IMR-90 (cell line): ENCODE measurements around the gene KCNF1. TPM values are rescaled to one million over a fixed set of nuclear protein-coding genes. Genes with fewer than 3 reads are reported as not detected.

Source experiments
- ATAC-seq: fragments of 200-7000 bp; cut with Tn5 transposase; 2 replicates; pipeline ENCODE4 v1.9.1; 2020; ENCODE audit warnings: low read depth, mild to moderate bottlenecking, moderate library complexity
- BruUV-seq: library from RNA; stranded (reverse); fragments of 400-500 nt; replicated peaks from 2 replicates; lab custom pipeline; 2021; lab: Mats Ljungman, UMichigan
- CTCF ChIA-PET: fragments of 300-600 bp; formaldehyde crosslinking; extraction: SDS; loops from one replicate; lab custom pipeline; 2021; ENCODE audit warnings: antibody characterized with exemption; lab: Yijun Ruan, JAX
- POLR2A ChIA-PET: fragments of 300-600 bp; sonication (Branson Sonifier 250); formaldehyde crosslinking; loops from one replicate; lab custom pipeline; 2022; ENCODE audit warnings: antibody characterized with exemption; ENCODE audit not compliant: unreplicated experiment; lab: Charles Lee
- DNase-seq: peaks from one replicate; pipeline ENCODE4 v3.0.0; 2013
- H2AFZ ChIP-seq: replicated peaks from 2 replicates; pipeline ENCODE3; 2013; ENCODE audit warnings: low read length, mild to moderate bottlenecking; ENCODE audit not compliant: poor library complexity
- H2AK5ac ChIP-seq: 2 replicates; pipeline ENCODE4 v1.6.1; 2013; ENCODE audit warnings: low read depth, low read length, inconsistent platforms
- H2AK9ac ChIP-seq: replicated peaks from 2 replicates; pipeline ENCODE3; 2013; ENCODE audit warnings: mild to moderate bottlenecking, low read depth, low read length, moderate library complexity; ENCODE audit not compliant: poor library complexity
- H2BK120ac ChIP-seq: 2 replicates; pipeline ENCODE4 v1.6.1; 2013; ENCODE audit warnings: low read depth, low read length, inconsistent platforms
- H2BK15ac ChIP-seq: 3 replicates; pipeline ENCODE4 v1.6.1; 2013; ENCODE audit warnings: low read depth, low read length, inconsistent platforms
- H2BK20ac ChIP-seq: 2 replicates; pipeline ENCODE4 v1.6.1; 2013; ENCODE audit warnings: low read depth, mild to moderate bottlenecking, inconsistent platforms, low read length, moderate library complexity
- H2BK5ac ChIP-seq: 2 replicates; pipeline ENCODE4 v1.6.1; 2013; ENCODE audit warnings: mild to moderate bottlenecking, low read depth, low read length, inconsistent platforms; ENCODE audit not compliant: poor library complexity, severe bottlenecking
- H3K14ac ChIP-seq: replicated peaks from 2 replicates; pipeline ENCODE4 v1.6.1; 2013; ENCODE audit warnings: low read depth, low read length, inconsistent platforms
- H3K18ac ChIP-seq: 2 replicates; pipeline ENCODE4 v1.6.1; 2013; ENCODE audit warnings: low read depth, low read length, control low read depth
- H3K23ac ChIP-seq: 2 replicates; pipeline ENCODE4 v1.6.1; 2013; ENCODE audit warnings: low read depth, low read length, inconsistent platforms
- H3K27ac ChIP-seq: 2 replicates; pipeline ENCODE4 v1.5.1; 2013; ENCODE audit warnings: mild to moderate bottlenecking, control low read depth, low read length; ENCODE audit not compliant: insufficient read depth
- H3K27me3 ChIP-seq: 2 replicates; pipeline ENCODE4 v1.6.1; 2013; ENCODE audit warnings: low read length; ENCODE audit not compliant: control insufficient read depth, insufficient read depth
- H3K36me3 ChIP-seq: 2 replicates; pipeline ENCODE4 v1.6.1; 2013; ENCODE audit warnings: low read length, mixed read lengths; ENCODE audit not compliant: control insufficient read depth, insufficient read depth
- H3K4ac ChIP-seq: 2 replicates; pipeline ENCODE4 v1.6.1; 2013; ENCODE audit warnings: low read depth, low read length, inconsistent platforms
- H3K4me1 ChIP-seq: 2 replicates; pipeline ENCODE4 v1.6.1; 2013; ENCODE audit warnings: low read length, mixed read lengths; ENCODE audit not compliant: control insufficient read depth, insufficient read depth
- H3K4me2 ChIP-seq: 2 replicates; pipeline ENCODE4 v1.6.1; 2013; ENCODE audit warnings: low read depth, mild to moderate bottlenecking, control low read depth, low read length, moderate library complexity
- H3K4me3 ChIP-seq: 2 replicates; pipeline ENCODE4 v1.5.1; 2013; ENCODE audit warnings: low read depth, mild to moderate bottlenecking, control low read depth, low read length, moderate library complexity; ENCODE audit not compliant: insufficient read depth
- H3K56ac ChIP-seq: 2 replicates; pipeline ENCODE4 v1.6.1; 2013; ENCODE audit warnings: low read length, inconsistent platforms; ENCODE audit not compliant: insufficient read depth; ENCODE audit errors: extremely low read depth
- H3K79me1 ChIP-seq, 2 experiments: 2 replicates each; pipeline ENCODE4 v1.6.1; 2013; ENCODE audit warnings: low read length in 2 of 2, inconsistent platforms in 1 of 2, low read depth in 1 of 2
- H3K9ac ChIP-seq: 2 replicates; pipeline ENCODE4 v1.6.1; 2013; ENCODE audit warnings: low read depth, low read length, control low read depth
- H3K9me1 ChIP-seq: 2 replicates; pipeline ENCODE4 v1.6.1; 2013; ENCODE audit warnings: low read length, inconsistent platforms; ENCODE audit not compliant: insufficient read depth
- H3K9me3 ChIP-seq: 2 replicates; pipeline ENCODE4 v1.6.1; 2013; ENCODE audit warnings: low read length; ENCODE audit not compliant: control insufficient read depth, insufficient read depth
- H4K20me1 ChIP-seq: 2 replicates; pipeline ENCODE4 v1.6.1; 2013; ENCODE audit warnings: low read length, inconsistent platforms; ENCODE audit not compliant: insufficient read depth
- H4K5ac ChIP-seq: 2 replicates; pipeline ENCODE4 v1.6.1; 2013; ENCODE audit warnings: mild to moderate bottlenecking, low read depth, low read length, control low read depth
- H4K8ac ChIP-seq, 2 experiments: 2 replicates each; pipeline ENCODE4 v1.6.1; 2013; ENCODE audit warnings: low read depth in 2 of 2, low read length in 2 of 2, control low read depth in 1 of 2, inconsistent platforms in 1 of 2
- H4K91ac ChIP-seq: 2 replicates; pipeline ENCODE4 v1.6.1; 2013; ENCODE audit warnings: low read depth, low read length, inconsistent platforms; ENCODE audit not compliant: insufficient read depth
- CEBPB ChIP-seq: IDR thresholded peaks from 2 replicates; pipeline ENCODE4 v1.6.1; 2012; ENCODE audit warnings: low read depth, low read length, improper control_type of control experiment
- ELK1 ChIP-seq: fragments of 150-350 bp; IDR thresholded peaks from 2 replicates; pipeline ENCODE4 v1.6.1; 2016; ENCODE audit warnings: low read depth, mild to moderate bottlenecking, low read length, moderate library complexity, borderline replicate concordance
- FOS ChIP-seq: fragments of 150-350 bp; IDR thresholded peaks from 2 replicates; pipeline ENCODE4 v1.6.1; 2016; ENCODE audit warnings: low read depth, low read length
- MAFK ChIP-seq: IDR thresholded peaks from 2 replicates; pipeline ENCODE4 v1.6.1; 2012; ENCODE audit warnings: low read depth, low read length, improper control_type of control experiment
- MAZ ChIP-seq: IDR thresholded peaks from 2 replicates; pipeline ENCODE4 v1.6.1; 2012; ENCODE audit warnings: low read depth, mild to moderate bottlenecking, low read length, improper control_type of control experiment, moderate library complexity, borderline replicate concordance
- MXI1 ChIP-seq: IDR thresholded peaks from 2 replicates; pipeline ENCODE4 v1.6.1; 2012; ENCODE audit warnings: low read depth, mild to moderate bottlenecking, low read length, moderate library complexity, borderline replicate concordance
- RCOR1 ChIP-seq: IDR thresholded peaks from 2 replicates; pipeline ENCODE4 v1.6.1; 2012; ENCODE audit warnings: mild to moderate bottlenecking, low read length, improper control_type of control experiment; ENCODE audit not compliant: insufficient replicate concordance
- SMC3 ChIP-seq: fragments of 150-350 bp; IDR thresholded peaks from 2 replicates; pipeline ENCODE4 v1.6.1; 2016; ENCODE audit warnings: low read depth, mild to moderate bottlenecking, antibody characterized with exemption, low read length, moderate library complexity
- WGBS, 2 experiments: methylation state at CpG; one replicate each; pipeline versions ENCODE4 v1.1.5 to v1.1.7; 2013; ENCODE audit warnings: missing lambda C conversion rate in 2 of 2; ENCODE audit not compliant: insufficient read length in 1 of 2; ENCODE audit errors: extremely low coverage in 2 of 2; 5-methylcytosine and 5-hydroxymethylcytosine counted together
- dilution Hi-C: fragments of 300-500 bp; cut with HindIII; formaldehyde crosslinking; loops from one replicate; pipeline ENCODE4 v1.14.3; 2018; ENCODE audit warnings: low sequenced_read_pairs; ENCODE audit not compliant: unreplicated experiment
- in situ Hi-C: fragments of 300-500 bp; cut with MboI; formaldehyde crosslinking; loops from 3 replicates; pipeline ENCODE4 v1.14.3; 2019; ENCODE audit warnings: low sequenced_read_pairs, inconsistent platforms, mixed read lengths
- intact Hi-C: fragments of 100-400 bp; cut with micrococcal nuclease; formaldehyde crosslinking; loops from 2 replicates; pipeline ENCODE4 v1.10.0; 2022
- polyA plus RNA-seq, 3 experiments: library from polyadenylated mRNA; depleted of rRNA; stranded (reverse); fragments of >200 nt; gene quantifications; 2 replicates each; pipeline ENCODE4 v1.2.3, GENCODE V29; 2012; ENCODE audit warnings: low replicate concordance in 1 of 3
- total RNA-seq: library from RNA; depleted of rRNA; stranded (reverse); fragments of >200 nt; gene quantifications from 2 replicates; pipeline ENCODE4 v1.2.3, GENCODE V29; 2012

The KCNF1 gene
- total and polyA plus RNA-seq, 2 of the 4 experiments (the other 2 are of a cell fraction) = 0.54 to 1.4 TPM

DNA sequence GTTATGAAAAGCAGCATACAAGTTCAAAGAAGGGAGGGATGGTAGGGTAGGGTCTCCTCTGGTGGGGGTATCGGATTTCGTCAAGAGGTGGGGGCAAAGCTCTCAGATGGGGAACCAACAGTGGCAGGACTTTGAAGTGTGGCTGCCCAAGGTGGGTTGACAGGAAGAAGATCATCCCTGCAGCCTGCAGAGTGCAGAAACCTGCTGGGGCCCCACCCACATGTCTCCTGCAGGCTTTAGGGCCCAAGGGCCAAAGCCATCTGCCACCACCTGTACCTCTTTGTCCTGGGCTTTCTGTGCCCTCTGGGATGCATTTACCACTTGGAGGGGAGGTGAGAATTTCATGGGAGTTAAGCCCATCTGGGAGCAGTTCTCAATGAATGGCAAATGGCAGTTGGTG, 42.7 kb downstream of the KCNF1 start:
- intact Hi-C loops (no loop called here), dilution Hi-C loops (no loop called here), in situ Hi-C loops (no loop called here)
- Histone ChIP-seq H3K27me3 (no peaks in the 10 kb centered on the region), H3K4ac (peak overlapping the region; percentile 65; the same call in 1 of the 2 replicates), H2AK9ac (peak overlapping the region; percentile 81), H3K4me1 (peaks cover 12% of the 10 kb centered on the region), H3K79me1 (no peaks in the 10 kb centered on the region), H2BK120ac (peak overlapping the region; percentile 56; the same call in 1 of the 2 replicates), H4K8ac (no peak overlapping the region), H2AFZ (no peak overlapping the region), H3K9me1 (peaks cover 19% of the 10 kb centered on the region), H3K4me2 (no peak overlapping the region), H2BK20ac (peak overlapping the region; percentile 25; the same call in 1 of the 2 replicates), H3K9ac (no peak overlapping the region), H2AK5ac (no peak overlapping the region; the same call in 1 of the 2 replicates), H4K20me1 (no peaks in the 10 kb centered on the region), H4K5ac (no peak overlapping the region), H2BK5ac (no peak overlapping the region), H3K23ac (no peak overlapping the region), H3K4me3 (no peak overlapping the region), H3K36me3 (no peaks in the 10 kb centered on the region), H4K91ac (no peak overlapping the region), H3K56ac (no peak overlapping the region), H2BK15ac (no peak overlapping the region), H3K9me3 (no peaks in the 10 kb centered on the region), H3K14ac (0 out of 2 replicates have a peak overlapping the region, but pooled peaks have one; percentile 9), H3K18ac (no peak overlapping the region), H3K27ac (no peak overlapping the region)
- ATAC-seq (no peak), DNase-seq (no peak)
- ChIA-PET POLR2A (no interaction called here), CTCF (no interaction called here)
- 100% methylated on average over 1 of the region's 2 CpGs; no CpG with 5 or more reads in 1 of the 2 experiments for WGBS, 2 experiments
- no TSS peak for BruUV-seq
- no peak for TF ChIP-seq MAFK
- TF ChIP-seq RCOR1 = no peak
- TF ChIP-seq MXI1 = no peak
- TF ChIP-seq MAZ = no peak
- no peak for TF ChIP-seq FOS
- TF ChIP-seq CEBPB = no peak
- TF ChIP-seq ELK1 = no peak
- no peak for TF ChIP-seq SMC3
